NT2/D1 (cell line): ENCODE data around the gene DLST.

Experiments
- DNase-seq: peaks from one replicate; pipeline ENCODE4 v3.0.0-alpha.2; 2011; ENCODE audit warnings: low read depth, low spot score
- H3K27me3 ChIP-seq: 2 replicates; pipeline ENCODE4 v1.6.0; 2011; ENCODE audit warnings: mild to moderate bottlenecking; ENCODE audit not compliant: insufficient read length, insufficient read depth
- H3K36me3 ChIP-seq: 2 replicates; pipeline ENCODE4 v1.6.1; 2011; ENCODE audit warnings: mild to moderate bottlenecking, low read length, mixed read lengths; ENCODE audit not compliant: insufficient read depth, insufficient read length
- H3K4me1 ChIP-seq: 2 replicates; pipeline ENCODE4 v1.5.1; 2011; ENCODE audit not compliant: insufficient read depth, insufficient read length
- H3K4me3 ChIP-seq: 2 replicates; pipeline ENCODE4 v1.5.1; 2011; ENCODE audit warnings: low read depth; ENCODE audit not compliant: insufficient read length
- H3K9ac ChIP-seq: 2 replicates; pipeline ENCODE4 v1.6.0; 2011; ENCODE audit warnings: low read depth; ENCODE audit not compliant: insufficient read length
- H3K9me3 ChIP-seq: 2 replicates; pipeline ENCODE4 v1.5.1; 2011; ENCODE audit warnings: mild to moderate bottlenecking, low read length; ENCODE audit not compliant: insufficient read depth
- SUZ12 ChIP-seq: IDR thresholded peaks from 2 replicates; pipeline ENCODE4 v1.6.1; 2011; ENCODE audit not compliant: insufficient read length, insufficient read depth; ENCODE audit errors: extremely low read depth
- YY1 ChIP-seq: IDR thresholded peaks from 2 replicates; pipeline ENCODE4 v1.6.1; 2011; ENCODE audit not compliant: insufficient read length, insufficient read depth
- ZNF274 ChIP-seq: IDR thresholded peaks from 2 replicates; pipeline ENCODE4 v1.6.1; 2011; ENCODE audit warnings: mild to moderate bottlenecking, low read depth, low read length

DLST gene

DNA sequence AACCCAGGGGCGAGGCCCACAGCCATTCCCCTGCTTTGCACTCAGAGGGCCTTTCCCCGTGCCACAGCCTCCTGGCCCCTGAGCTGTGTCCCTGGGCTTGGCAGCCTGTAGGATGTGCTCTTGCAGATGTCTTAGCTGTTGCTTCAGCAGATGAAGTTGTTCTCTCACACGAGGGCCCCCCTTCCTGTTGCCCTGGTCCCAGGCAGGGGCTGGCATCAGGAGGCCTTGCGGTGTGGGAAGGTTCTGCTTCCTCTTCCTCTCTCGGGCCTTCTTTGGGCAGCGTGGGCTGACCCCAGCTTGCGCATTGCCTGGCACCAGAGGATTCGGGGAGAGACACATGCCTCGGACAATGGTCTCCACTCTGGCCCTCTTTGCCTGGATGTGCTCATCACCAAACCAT, 18.4 kb upstream of the DLST start:
- TF ChIP-seq ZNF274 (no peak), YY1 (no peak), SUZ12 (no peak)
- DNase-seq: no peak
- Histone ChIP-seq H3K9ac (no peak overlapping the region), H3K9me3 (no peaks in the 10 kb centered on the region), H3K36me3 (no peaks in the 10 kb centered on the region), H3K27me3 (peaks cover 4% of the 10 kb centered on the region), H3K4me1 (no peaks in the 10 kb centered on the region), H3K4me3 (no peak overlapping the region)

- TF ChIP-seq YY1 (no peak), ZNF274 (no peak), SUZ12 (no peak)
- Histone ChIP-seq H3K9me3 (no peaks in the 10 kb centered on the region), H3K27me3 (peaks cover 4% of the 10 kb centered on the region), H3K4me3 (no peak overlapping the region), H3K4me1 (no peaks in the 10 kb centered on the region), H3K36me3 (no peaks in the 10 kb centered on the region), H3K9ac (no peak overlapping the region)
- DNase-seq: no peak
Measured at GRCh38 chr14:74864198-74864597, 17.5 kb upstream of the DLST start.

- DNase-seq: no peak
- no peaks in the 10 kb centered on the region for H3K9me3 ChIP-seq
- TF ChIP-seq ZNF274 (no peak), SUZ12 (no peak), YY1 (no peak)
- H3K9ac ChIP-seq: no peak overlapping the region
- H3K27me3 ChIP-seq: peaks cover 4% of the 10 kb centered on the region
- no peak overlapping the region for H3K4me3 ChIP-seq
- no peaks in the 10 kb centered on the region for H3K36me3 ChIP-seq
- H3K4me1 ChIP-seq: no peaks in the 10 kb centered on the region
Measured at GRCh38 chr14:74865156-74865555, 16.6 kb upstream of the DLST start.

GRCh38 chr14:74866708-74867389, 14.9 kb upstream of the DLST start:
- DNase-seq: no peak
- Histone ChIP-seq H3K36me3 (no peaks in the 10 kb centered on the region), H3K9me3 (no peaks in the 10 kb centered on the region), H3K9ac (no peak overlapping the region), H3K27me3 (peaks cover 4% of the 10 kb centered on the region), H3K4me1 (no peaks in the 10 kb centered on the region), H3K4me3 (no peak overlapping the region)
- TF ChIP-seq ZNF274 (no peak), SUZ12 (no peak), YY1 (no peak)

GRCh38 chr14:74867673-74868072, 14.0 kb upstream of the DLST start:
- Histone ChIP-seq H3K4me1 (no peaks in the 10 kb centered on the region), H3K36me3 (no peaks in the 10 kb centered on the region), H3K27me3 (peaks cover 4% of the 10 kb centered on the region), H3K4me3 (no peak overlapping the region), H3K9me3 (no peaks in the 10 kb centered on the region), H3K9ac (no peak overlapping the region)
- TF ChIP-seq YY1 (no peak), ZNF274 (no peak), SUZ12 (no peak)
- no peak for DNase-seq

DNA sequence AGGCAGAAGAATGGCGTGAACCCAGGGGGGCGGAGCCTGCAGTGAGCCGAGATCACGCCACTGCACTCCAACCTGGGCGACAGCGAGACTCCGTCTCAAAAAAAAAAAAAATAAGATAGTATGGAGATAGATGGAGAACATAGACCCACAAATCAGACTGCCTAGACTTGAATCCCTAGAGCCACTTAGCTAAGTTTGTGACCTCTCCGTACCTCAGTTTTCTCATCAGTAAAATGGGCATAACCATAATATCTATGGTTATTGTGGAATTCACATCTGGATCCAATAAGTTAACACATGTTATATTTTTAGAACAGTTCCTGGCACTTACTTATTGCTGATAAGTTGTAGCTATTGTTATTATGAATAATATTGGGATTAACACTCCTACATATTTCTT, 13.0 kb upstream of the DLST start:
- no peak for DNase-seq
- Histone ChIP-seq H3K9ac (no peak overlapping the region), H3K27me3 (peaks cover 4% of the 10 kb centered on the region), H3K4me3 (no peak overlapping the region), H3K4me1 (no peaks in the 10 kb centered on the region), H3K36me3 (no peaks in the 10 kb centered on the region), H3K9me3 (no peaks in the 10 kb centered on the region)
- TF ChIP-seq SUZ12: no peak
- no peak for TF ChIP-seq YY1
- TF ChIP-seq ZNF274: no peak

DNA sequence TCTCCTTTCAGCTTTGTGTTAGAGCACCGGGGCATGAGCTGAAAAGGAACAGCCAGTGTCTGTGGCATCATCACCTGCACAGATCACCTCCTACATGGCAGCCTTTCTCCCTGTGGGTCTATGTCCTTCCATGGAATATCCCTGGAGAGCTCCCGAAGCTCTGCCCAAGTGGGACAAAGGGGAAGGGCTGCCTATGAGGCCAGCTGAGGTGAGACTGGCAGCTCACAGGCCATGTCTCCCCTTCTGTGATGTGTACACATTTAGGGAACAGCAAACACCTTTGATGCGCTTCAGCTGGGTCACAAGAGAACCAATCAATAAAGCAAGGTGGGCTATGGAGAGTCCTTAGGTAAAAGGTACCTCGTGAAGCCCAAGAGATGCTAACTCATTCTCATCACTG, 9.9 kb upstream of the DLST start:
- DNase-seq: no peak
- Histone ChIP-seq H3K4me1 (no peaks in the 10 kb centered on the region), H3K4me3 (no peak overlapping the region), H3K9me3 (no peaks in the 10 kb centered on the region), H3K9ac (no peak overlapping the region), H3K27me3 (peaks cover under 1% of the 10 kb centered on the region), H3K36me3 (no peaks in the 10 kb centered on the region)
- no peak for TF ChIP-seq ZNF274
- TF ChIP-seq SUZ12: no peak
- no peak for TF ChIP-seq YY1

- H3K27me3 ChIP-seq: no peaks in the 10 kb centered on the region
- no peak overlapping the region for H3K9ac ChIP-seq
- H3K36me3 ChIP-seq: no peaks in the 10 kb centered on the region
- no peak overlapping the region for H3K4me3 ChIP-seq
- TF ChIP-seq ZNF274: no peak
- TF ChIP-seq YY1: no peak
- no peak for TF ChIP-seq SUZ12
- DNase-seq: no peak
- no peaks in the 10 kb centered on the region for H3K4me1 ChIP-seq
- no peaks in the 10 kb centered on the region for H3K9me3 ChIP-seq
Measured at GRCh38 chr14:74875204-74875603, 6.5 kb upstream of the DLST start.
